BLaER1 (cell line): Measurements from ENCODE around the gene DPP7.
"Not testable (repeated sequence)": the region's sequence is repeated elsewhere in the genome, so short reads cannot be mapped to it uniquely, and the experiment has no call there.

Experiments used
- H3K27ac ChIP-seq: shearing (Covaris generic); formaldehyde crosslinking; 2 replicates; pipeline ENCODE4 v1.8.1; 2022
- H3K27me3 ChIP-seq: shearing (Covaris generic); formaldehyde crosslinking; 2 replicates; pipeline ENCODE4 v1.8.1; 2022
- H3K36me3 ChIP-seq: shearing (Covaris generic); formaldehyde crosslinking; 2 replicates; pipeline ENCODE4 v1.8.1; 2022
- H3K4me1 ChIP-seq: shearing (Covaris generic); formaldehyde crosslinking; 2 replicates; pipeline ENCODE4 v1.8.1; 2022
- H3K4me2 ChIP-seq: shearing (Covaris generic); formaldehyde crosslinking; 2 replicates; pipeline ENCODE4 v1.8.1; 2022
- H3K4me3 ChIP-seq: shearing (Covaris generic); formaldehyde crosslinking; 2 replicates; pipeline ENCODE4 v1.8.1; 2022
- H3K9ac ChIP-seq: shearing (Covaris generic); formaldehyde crosslinking; 2 replicates; pipeline ENCODE4 v1.8.1; 2022
- H3K9me3 ChIP-seq: shearing (Covaris generic); formaldehyde crosslinking; 2 replicates; pipeline ENCODE4 v1.8.1; 2022
- H4K20me1 ChIP-seq: shearing (Covaris generic); formaldehyde crosslinking; 2 replicates; pipeline ENCODE4 v1.8.1; 2022
- Cebpa-rat ChIP-seq: shearing (Covaris generic); IDR thresholded peaks from 2 replicates; pipeline ENCODE4 v1.8.1; 2022

Gene DPP7

GRCh38 chr9:137130176-137130755, 15.7 kb upstream of the DPP7 start:
- peak overlapping the region; percentile 91 for H3K4me2 ChIP-seq
- no peak for TF ChIP-seq Cebpa-rat
- no peaks in the 10 kb centered on the region for H3K36me3 ChIP-seq
- no peaks in the 10 kb centered on the region for H3K9me3 ChIP-seq
- peak overlapping the region; percentile 92 for H3K27ac ChIP-seq
- H3K4me1 ChIP-seq: peaks cover 51% of the 10 kb centered on the region
- peaks cover 12% of the 10 kb centered on the region; the same call in 1 of the 2 replicates for H3K27me3 ChIP-seq
- peak overlapping the region; percentile 89 for H3K9ac ChIP-seq
- H4K20me1 ChIP-seq: no peaks in the 10 kb centered on the region
- H3K4me3 ChIP-seq: peak overlapping the region; percentile 82

GRCh38 chr9:137129456-137130175, 15.1 kb upstream of the DPP7 start:
- Histone ChIP-seq H3K9me3 (no peaks in the 10 kb centered on the region), H3K36me3 (no peaks in the 10 kb centered on the region), H3K9ac (peak overlapping the region; percentile 89), H3K4me2 (peak overlapping the region; percentile 91), H4K20me1 (no peaks in the 10 kb centered on the region), H3K27ac (peak overlapping the region; percentile 92), H3K4me3 (peak overlapping the region; percentile 82), H3K4me1 (peaks cover 57% of the 10 kb centered on the region), H3K27me3 (peaks cover 6% of the 10 kb centered on the region; the same call in 1 of the 2 replicates)
- TF ChIP-seq Cebpa-rat: no peak

- no peak for TF ChIP-seq Cebpa-rat
- H4K20me1 ChIP-seq: no peaks in the 10 kb centered on the region
- peak overlapping the region; percentile 91 for H3K4me2 ChIP-seq
- peak overlapping the region; percentile 82 for H3K4me3 ChIP-seq
- H3K9me3 ChIP-seq: no peaks in the 10 kb centered on the region
- no peaks in the 10 kb centered on the region; the same call in 1 of the 2 replicates for H3K27me3 ChIP-seq
- peaks cover 64% of the 10 kb centered on the region for H3K4me1 ChIP-seq
- H3K27ac ChIP-seq: peak overlapping the region; percentile 92
- H3K36me3 ChIP-seq: no peaks in the 10 kb centered on the region
- peak overlapping the region; percentile 89 for H3K9ac ChIP-seq
Measured at GRCh38 chr9:137128862-137129455, 14.4 kb upstream of the DPP7 start.

GRCh38 chr9:137128158-137128861, 13.8 kb upstream of the DPP7 start:
- peak overlapping the region; percentile 92 for H3K27ac ChIP-seq
- H3K4me1 ChIP-seq: peaks cover 71% of the 10 kb centered on the region
- H3K4me3 ChIP-seq: peak overlapping the region; percentile 82
- H4K20me1 ChIP-seq: no peaks in the 10 kb centered on the region
- no peak for TF ChIP-seq Cebpa-rat
- peak overlapping the region; percentile 89 for H3K9ac ChIP-seq
- H3K9me3 ChIP-seq: no peaks in the 10 kb centered on the region
- no peaks in the 10 kb centered on the region; the same call in 1 of the 2 replicates for H3K27me3 ChIP-seq
- no peaks in the 10 kb centered on the region for H3K36me3 ChIP-seq
- H3K4me2 ChIP-seq: peak overlapping the region; percentile 91

- no peaks in the 10 kb centered on the region for H3K9me3 ChIP-seq
- peaks cover 78% of the 10 kb centered on the region for H3K4me1 ChIP-seq
- H4K20me1 ChIP-seq: no peaks in the 10 kb centered on the region
- H3K4me3 ChIP-seq: peak overlapping the region; percentile 82
- H3K27ac ChIP-seq: peak overlapping the region; percentile 92
- TF ChIP-seq Cebpa-rat: no peak
- H3K27me3 ChIP-seq: no peaks in the 10 kb centered on the region
- H3K9ac ChIP-seq: peak overlapping the region; percentile 89
- peak overlapping the region; percentile 91 for H3K4me2 ChIP-seq
- no peaks in the 10 kb centered on the region for H3K36me3 ChIP-seq
Measured at GRCh38 chr9:137127301-137128157, 13.0 kb upstream of the DPP7 start.

GRCh38 chr9:137126786-137127185, 12.3 kb upstream of the DPP7 start:
- no peak for TF ChIP-seq Cebpa-rat
- no peaks in the 10 kb centered on the region for H3K9me3 ChIP-seq
- no peaks in the 10 kb centered on the region for H3K27me3 ChIP-seq
- H3K27ac ChIP-seq: peak overlapping the region; percentile 92
- peak overlapping the region; percentile 82 for H3K4me3 ChIP-seq
- no peaks in the 10 kb centered on the region for H4K20me1 ChIP-seq
- no peaks in the 10 kb centered on the region for H3K36me3 ChIP-seq
- peak overlapping the region; percentile 91 for H3K4me2 ChIP-seq
- peaks cover 84% of the 10 kb centered on the region for H3K4me1 ChIP-seq
- peak overlapping the region; percentile 89 for H3K9ac ChIP-seq

GRCh38 chr9:137123952-137124462, 9.5 kb upstream of the DPP7 start:
- H3K27me3 ChIP-seq, H3K4me3 ChIP-seq, H3K9me3 ChIP-seq, H3K9ac ChIP-seq, H4K20me1 ChIP-seq, H3K36me3 ChIP-seq: not testable (repeated sequence)
- Histone ChIP-seq H3K4me2 (peak overlapping the region; percentile 90), H3K4me1 (peaks cover 93% of the 10 kb centered on the region), H3K27ac (peak overlapping the region; percentile 62)

- H3K27ac ChIP-seq: peak overlapping the region; percentile 62
- no peaks in the 10 kb centered on the region for H4K20me1 ChIP-seq
- H3K27me3 ChIP-seq: no peaks in the 10 kb centered on the region
- H3K9ac ChIP-seq: 0 out of 2 replicates have a peak overlapping the region, but pooled peaks have one; percentile 18
- peak overlapping the region; percentile 90 for H3K4me2 ChIP-seq
- TF ChIP-seq Cebpa-rat: no peak
- H3K36me3 ChIP-seq: no peaks in the 10 kb centered on the region
- no peaks in the 10 kb centered on the region for H3K9me3 ChIP-seq
- peaks cover 95% of the 10 kb centered on the region for H3K4me1 ChIP-seq
- H3K4me3 ChIP-seq: no peak overlapping the region
Measured at GRCh38 chr9:137123468-137123837, 8.9 kb upstream of the DPP7 start.
